PC-9 (cell line): ENCODE data around the gene GANAB.

Source experiments
- EZH2 ChIP-seq: fragments of 200-600 bp; sonication (generic); IDR thresholded peaks from 2 replicates; pipeline ENCODE4 v1.8.0; 2017; ENCODE audit warnings: antibody characterized with exemption, low read depth
- TF ChIP-seq, protein P1 (sequence below): fragments of 200-600 bp; sonication (generic); conservative IDR thresholded peaks from 2 replicates; pipeline ENCODE4 v1.6.1; 2017; ENCODE audit warnings: mixed run types, antibody characterized with exemption, mild to moderate bottlenecking, moderate library complexity

- TF ChIP-seq, protein P1, sequence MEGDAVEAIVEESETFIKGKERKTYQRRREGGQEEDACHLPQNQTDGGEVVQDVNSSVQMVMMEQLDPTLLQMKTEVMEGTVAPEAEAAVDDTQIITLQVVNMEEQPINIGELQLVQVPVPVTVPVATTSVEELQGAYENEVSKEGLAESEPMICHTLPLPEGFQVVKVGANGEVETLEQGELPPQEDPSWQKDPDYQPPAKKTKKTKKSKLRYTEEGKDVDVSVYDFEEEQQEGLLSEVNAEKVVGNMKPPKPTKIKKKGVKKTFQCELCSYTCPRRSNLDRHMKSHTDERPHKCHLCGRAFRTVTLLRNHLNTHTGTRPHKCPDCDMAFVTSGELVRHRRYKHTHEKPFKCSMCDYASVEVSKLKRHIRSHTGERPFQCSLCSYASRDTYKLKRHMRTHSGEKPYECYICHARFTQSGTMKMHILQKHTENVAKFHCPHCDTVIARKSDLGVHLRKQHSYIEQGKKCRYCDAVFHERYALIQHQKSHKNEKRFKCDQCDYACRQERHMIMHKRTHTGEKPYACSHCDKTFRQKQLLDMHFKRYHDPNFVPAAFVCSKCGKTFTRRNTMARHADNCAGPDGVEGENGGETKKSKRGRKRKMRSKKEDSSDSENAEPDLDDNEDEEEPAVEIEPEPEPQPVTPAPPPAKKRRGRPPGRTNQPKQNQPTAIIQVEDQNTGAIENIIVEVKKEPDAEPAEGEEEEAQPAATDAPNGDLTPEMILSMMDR: no peak
- TF ChIP-seq EZH2: no peak
Observed at GRCh38 chr11:62652161-62653006, 6.0 kb upstream of the GANAB start.
